ENCODE measurements around the gene CHI3L1. TPM values are rescaled to one million over a fixed set of nuclear protein-coding genes. Genes with fewer than 3 reads are reported as not detected.

Gene CHI3L1
- total and polyA plus RNA-seq, 12 donors, result 0.15 to 14.3 (median 2.0) TPM; not detected in 1

DNA sequence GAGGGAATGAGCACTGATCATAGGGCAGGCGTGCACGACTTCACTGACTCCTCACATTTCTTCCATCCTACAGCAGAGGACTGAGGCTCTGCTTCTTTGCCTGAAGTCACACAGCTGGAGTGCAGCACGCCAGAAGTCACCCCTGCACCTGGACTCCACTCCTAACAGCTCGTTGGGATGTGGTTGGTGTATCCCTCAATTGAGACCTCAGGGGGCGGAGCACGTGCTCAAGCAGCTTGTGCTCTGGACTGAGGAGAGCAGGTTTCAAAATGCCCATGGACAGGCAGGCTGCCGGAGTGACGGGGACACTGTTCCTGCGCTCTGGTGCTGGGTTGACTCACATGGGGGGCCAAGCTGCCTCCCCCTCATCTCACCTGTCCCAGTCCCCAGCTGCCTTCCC is 29.1 kb upstream of the CHI3L1 start:
- DNase-seq (no peak), ATAC-seq (no peak)
- intact Hi-C loops (cut with DNase I), result loop anchor here in 3 of 10 donors (2.0 to 5.0 kb wide), 4 partner anchors 93 to 177 kb away; no protein-coding TSS in a partner anchor
- H3K4me3 ChIP-seq, result no peak overlapping the region
- TF ChIP-seq, protein P1, sequence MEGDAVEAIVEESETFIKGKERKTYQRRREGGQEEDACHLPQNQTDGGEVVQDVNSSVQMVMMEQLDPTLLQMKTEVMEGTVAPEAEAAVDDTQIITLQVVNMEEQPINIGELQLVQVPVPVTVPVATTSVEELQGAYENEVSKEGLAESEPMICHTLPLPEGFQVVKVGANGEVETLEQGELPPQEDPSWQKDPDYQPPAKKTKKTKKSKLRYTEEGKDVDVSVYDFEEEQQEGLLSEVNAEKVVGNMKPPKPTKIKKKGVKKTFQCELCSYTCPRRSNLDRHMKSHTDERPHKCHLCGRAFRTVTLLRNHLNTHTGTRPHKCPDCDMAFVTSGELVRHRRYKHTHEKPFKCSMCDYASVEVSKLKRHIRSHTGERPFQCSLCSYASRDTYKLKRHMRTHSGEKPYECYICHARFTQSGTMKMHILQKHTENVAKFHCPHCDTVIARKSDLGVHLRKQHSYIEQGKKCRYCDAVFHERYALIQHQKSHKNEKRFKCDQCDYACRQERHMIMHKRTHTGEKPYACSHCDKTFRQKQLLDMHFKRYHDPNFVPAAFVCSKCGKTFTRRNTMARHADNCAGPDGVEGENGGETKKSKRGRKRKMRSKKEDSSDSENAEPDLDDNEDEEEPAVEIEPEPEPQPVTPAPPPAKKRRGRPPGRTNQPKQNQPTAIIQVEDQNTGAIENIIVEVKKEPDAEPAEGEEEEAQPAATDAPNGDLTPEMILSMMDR (IDR thresholded peaks at IDR 0.05), result no peak
- H3K27ac ChIP-seq, result no peak overlapping the region
- WGBS, 2 donors, result 69 to 70% methylated on average over 9 of the region's 9 CpGs
- H3K4me1 ChIP-seq, result peaks cover 0 to 15% (median 0%) of the 10 kb centered on the region in 9 donors
- no peaks in the 10 kb centered on the region for H3K9me3 ChIP-seq
- no peaks in the 10 kb centered on the region for H3K36me3 ChIP-seq
- peaks cover 0 to 16% (median 11%) of the 10 kb centered on the region in 7 donors for H3K27me3 ChIP-seq

DNA sequence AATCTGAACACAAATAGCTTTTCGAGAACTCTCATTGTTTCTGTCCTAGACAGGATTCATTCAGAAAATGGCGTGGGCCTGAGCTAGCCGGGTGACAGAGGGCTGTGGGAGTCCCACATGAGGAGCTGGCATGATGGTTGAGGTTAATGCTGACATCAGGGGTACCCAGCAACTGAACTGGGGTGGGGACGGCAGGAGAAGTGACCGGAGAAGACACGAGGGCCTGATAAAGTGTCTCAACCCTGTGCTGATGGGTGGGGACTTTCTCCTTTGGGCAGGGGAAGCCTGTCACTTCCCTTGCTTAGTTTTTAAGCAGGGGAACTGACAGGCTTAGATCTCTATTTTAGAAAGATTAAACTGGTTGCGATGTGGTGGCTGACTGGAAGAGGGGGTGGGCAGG is 28.4 kb upstream of the CHI3L1 start:
- TF ChIP-seq, protein P1 (IDR thresholded peaks at IDR 0.05), result no peak
- DNase-seq (no peak), ATAC-seq (no peak)
- intact Hi-C loops (cut with DNase I), result loop anchor here in 4 of 10 donors (2.0 to 5.0 kb wide), 5 partner anchors 43 to 176 kb away; no protein-coding TSS in a partner anchor
- 76 to 82% methylated on average over 7 of the region's 7 CpGs for WGBS, 2 donors
- no peaks in the 10 kb centered on the region for H3K36me3 ChIP-seq
- H3K4me3 ChIP-seq, result no peak overlapping the region
- no peak overlapping the region for H3K27ac ChIP-seq
- H3K27me3 ChIP-seq, result peaks cover 0 to 16% (median 11%) of the 10 kb centered on the region in 7 donors
- H3K4me1 ChIP-seq, result peaks cover 0 to 15% (median 0%) of the 10 kb centered on the region in 9 donors
- no peaks in the 10 kb centered on the region for H3K9me3 ChIP-seq

DNA sequence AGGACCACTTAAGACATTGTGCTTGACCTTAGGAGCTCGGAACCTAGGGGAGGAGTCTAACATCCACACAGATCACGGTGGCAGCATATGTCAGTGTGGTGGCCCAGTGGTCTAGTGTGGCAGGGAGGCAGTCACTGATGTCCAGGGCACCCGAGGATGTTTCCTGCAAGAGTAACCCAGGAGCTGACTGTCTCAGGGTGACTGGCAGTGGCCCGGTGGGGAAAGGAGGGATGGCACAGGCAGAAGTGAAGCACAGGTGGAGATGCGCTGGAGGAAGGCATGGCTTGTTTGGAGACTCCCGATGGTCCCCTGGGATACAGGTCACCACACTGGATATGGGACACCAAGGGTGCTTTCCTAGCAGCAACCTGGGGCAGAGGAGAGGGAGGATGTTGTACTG is 26.6 kb upstream of the CHI3L1 start:
- TF ChIP-seq, protein P1 (IDR thresholded peaks at IDR 0.05), result no peak
- Histone ChIP-seq H3K9me3 (no peaks in the 10 kb centered on the region), H3K4me3 (no peak overlapping the region), H3K27ac (no peak overlapping the region), H3K36me3 (no peaks in the 10 kb centered on the region), H3K4me1 (peaks cover 0 to 15% (median 0%) of the 10 kb centered on the region in 9 donors), H3K27me3 (peaks cover 0 to 16% (median 11%) of the 10 kb centered on the region in 7 donors)
- no peak for ATAC-seq
- intact Hi-C loops (cut with DNase I), result loop anchor here in 1 of 10 donors (5.0 kb wide), 1 partner anchor 41 kb away; no protein-coding TSS in a partner anchor
- 77 to 83% methylated on average over 6 of the region's 6 CpGs for WGBS, 2 donors
- DNase-seq, result no peak

DNA sequence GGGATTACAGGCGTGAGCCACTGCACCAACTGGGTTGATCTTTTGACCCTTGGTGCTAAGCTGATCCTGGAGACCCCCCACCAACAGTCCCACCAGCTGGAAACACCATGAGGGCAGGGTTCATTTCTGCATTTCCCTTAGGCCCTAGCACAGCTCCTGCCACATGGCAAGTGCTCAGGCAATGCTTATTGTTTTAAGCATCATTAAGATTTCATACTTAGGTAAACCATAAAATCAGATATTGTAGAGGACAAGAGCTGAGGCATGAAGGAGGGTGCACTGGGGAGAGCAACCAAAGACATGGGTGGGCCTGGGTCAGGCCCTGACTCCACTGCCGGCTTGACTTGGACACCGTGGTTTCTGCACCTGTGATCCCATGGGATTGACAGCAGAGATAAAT is 25.3 kb upstream of the CHI3L1 start:
- DNase-seq (no peak), ATAC-seq (no peak)
- H3K4me1 ChIP-seq, result peaks cover 0 to 15% (median 0%) of the 10 kb centered on the region in 9 donors
- H3K4me3 ChIP-seq, result no peak overlapping the region
- intact Hi-C loops (cut with DNase I), result loop anchor here in 1 of 10 donors (2.0 to 5.0 kb wide), 2 partner anchors 40 to 93 kb away; no protein-coding TSS in a partner anchor
- no peaks in the 10 kb centered on the region for H3K36me3 ChIP-seq
- no peak overlapping the region for H3K27ac ChIP-seq
- peaks cover 0 to 10% (median 3%) of the 10 kb centered on the region in 7 donors for H3K27me3 ChIP-seq
- TF ChIP-seq, protein P1 (IDR thresholded peaks at IDR 0.05), result no peak
- no peaks in the 10 kb centered on the region for H3K9me3 ChIP-seq
- 89 to 93% methylated on average over 3 of the region's 3 CpGs for WGBS, 2 donors
